ENCODE measurements around the gene TAS1R2.

GRCh38 chr1:18840145-18840544 is 19.3 kb downstream of the TAS1R2 start:
- no peak for TF ChIP-seq POLR2A (IDR thresholded peaks at IDR 0.05)
- TF ChIP-seq CTCF (IDR thresholded peaks at IDR 0.05) = no peak

All from prostate gland (tissue), 2 donors.